Endometrial microvascular endothelial cells (primary cell): ENCODE results near the gene SEMA3C. TPM values are rescaled to one million over a fixed set of nuclear protein-coding genes. Genes with fewer than 3 reads are reported as not detected.

Experiments
- in situ Hi-C: cut with HindIII; loops from 2 replicates; pipeline ENCODE4 v1.10.0; 2017; ENCODE audit warnings: low sequenced_read_pairs, low pct_unique_long_range_greater_than_20kb; ENCODE audit errors: inconsistent ontology term
- total RNA-seq: library from RNA; depleted of rRNA; stranded (reverse); fragments of >200 nt; gene quantifications from one replicate; pipeline ENCODE4 v1.2.3, GENCODE V29; 2015; ENCODE audit errors: inconsistent ontology term

SEMA3C gene
- total RNA-seq, 1 donor from 2014 or later = 4.3 TPM

DNA sequence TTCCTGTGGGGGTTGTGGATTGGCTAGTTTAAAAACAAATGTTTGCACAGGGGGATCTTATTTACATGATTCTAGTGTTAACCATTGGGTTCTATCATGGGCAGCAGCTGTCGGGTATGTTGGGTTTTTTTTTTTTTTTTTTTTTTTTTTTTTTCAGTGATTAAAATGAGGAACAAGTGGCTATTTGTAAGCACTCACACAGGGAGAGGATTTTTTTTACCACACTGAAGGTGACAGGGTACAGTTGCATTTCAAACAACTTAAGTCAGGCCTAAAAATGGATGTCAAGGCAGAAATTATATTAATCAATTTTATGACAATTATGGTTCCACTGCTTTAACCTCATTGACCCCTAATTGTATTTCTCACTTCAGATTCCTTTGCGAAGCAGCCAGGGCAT lies 187.6 kb downstream of the SEMA3C start:
- in situ Hi-C loops = no loop called here

- in situ Hi-C loops = no loop called here
These were observed 189.1 kb downstream of the SEMA3C start for GRCh38 chr7:80729591-80730320.

DNA sequence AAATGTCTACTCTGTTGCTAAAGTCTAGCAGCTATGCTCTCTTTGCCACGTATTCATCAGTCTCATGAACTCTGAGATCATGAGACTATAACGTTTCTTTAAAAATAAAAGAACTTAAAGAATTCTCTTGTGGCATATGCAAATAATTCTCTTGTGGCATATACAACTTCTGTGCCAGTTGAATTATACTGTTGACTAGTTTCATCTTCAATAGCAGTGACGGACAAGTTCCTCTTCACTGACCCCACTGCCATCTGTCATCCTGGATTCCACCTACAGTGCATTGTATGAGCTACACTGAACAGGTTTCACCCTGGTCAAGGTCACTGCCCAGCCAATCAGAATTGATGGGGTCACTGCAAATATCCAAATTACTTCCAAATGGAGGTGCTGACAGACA lies 192.2 kb downstream of the SEMA3C start:
- in situ Hi-C loops = no loop called here

GRCh38 chr7:80725181-80725611 lies 193.7 kb downstream of the SEMA3C start:
- in situ Hi-C loops = no loop called here

GRCh38 chr7:80724249-80724871 lies 194.5 kb downstream of the SEMA3C start:
- in situ Hi-C loops = no loop called here

DNA sequence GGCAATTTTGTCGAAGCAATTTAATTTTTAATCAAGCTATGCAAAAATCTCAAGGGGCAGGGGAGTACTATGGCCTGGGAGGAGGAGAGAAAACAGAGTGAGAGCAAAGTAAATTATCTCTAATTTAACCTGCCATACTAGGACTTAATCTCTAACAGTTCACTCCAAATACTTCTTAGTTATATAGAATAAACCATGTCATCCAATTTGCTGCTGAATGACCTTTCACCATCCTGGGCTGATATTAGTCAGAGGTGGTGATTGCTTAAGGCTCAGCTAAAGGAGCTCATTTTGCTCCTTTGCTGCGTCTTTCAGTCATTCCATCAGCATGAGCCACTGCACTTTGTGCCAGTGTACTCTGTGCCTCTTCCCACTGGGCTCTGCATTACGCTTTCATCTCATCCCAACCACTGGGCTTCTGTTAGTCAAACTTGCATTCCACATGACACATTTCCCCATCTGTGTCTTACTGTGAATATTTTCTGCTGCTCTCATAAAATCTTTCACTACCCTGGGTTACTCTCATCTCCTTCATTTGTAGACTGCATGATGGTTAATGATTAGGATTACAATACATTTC lies 196.1 kb downstream of the SEMA3C start:
- in situ Hi-C loops = no loop called here

GRCh38 chr7:80721883-80722615 lies 196.8 kb downstream of the SEMA3C start:
- in situ Hi-C loops = no loop called here

GRCh38 chr7:80720146-80720545 lies 198.7 kb downstream of the SEMA3C start:
- in situ Hi-C loops = no loop called here

- in situ Hi-C loops = no loop called here
These were observed 199.6 kb downstream of the SEMA3C start for GRCh38 chr7:80719261-80719660.

- in situ Hi-C loops = no loop called here
These were observed 207.3 kb downstream of the SEMA3C start for GRCh38 chr7:80711531-80711930.

DNA sequence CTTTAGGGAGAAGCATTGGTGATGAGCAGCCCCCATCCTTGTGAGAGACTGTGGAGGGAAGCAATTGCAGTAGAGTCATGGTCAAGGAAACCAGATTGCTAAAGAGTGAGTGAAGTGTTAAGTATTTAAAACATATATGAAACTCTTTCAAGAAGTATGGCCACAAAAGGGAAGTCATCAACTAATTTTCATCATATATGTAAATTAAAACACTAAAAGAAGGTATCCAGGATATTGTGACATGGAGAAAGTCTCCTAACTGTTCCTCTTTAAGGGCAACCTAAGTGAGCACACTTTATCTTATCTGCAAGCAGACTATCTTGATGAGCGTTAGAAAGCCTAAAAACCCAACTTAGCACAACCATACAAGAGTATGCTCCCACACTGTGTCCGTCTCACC lies 210.7 kb downstream of the SEMA3C start:
- in situ Hi-C loops = no loop called here

DNA sequence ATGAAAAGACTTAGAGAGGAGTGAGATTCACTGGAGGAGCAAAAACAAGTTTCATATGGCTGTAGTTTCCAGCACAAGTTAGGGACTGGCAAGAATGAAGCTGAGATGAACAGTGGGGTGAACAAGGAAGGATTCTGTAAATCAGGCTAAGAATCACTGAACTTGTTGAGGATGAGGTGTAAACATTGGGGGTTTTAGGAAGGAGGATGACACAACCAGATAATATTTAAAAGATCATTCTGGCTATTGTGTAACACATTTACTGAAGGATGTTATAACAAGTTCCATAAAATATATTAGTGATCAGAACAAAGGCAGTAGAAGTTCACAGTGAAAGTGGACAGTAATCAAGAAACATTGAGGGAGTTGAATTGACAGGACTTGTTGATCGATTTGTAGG lies 211.5 kb downstream of the SEMA3C start:
- in situ Hi-C loops = no loop called here

GRCh38 chr7:80705130-80705781 lies 213.6 kb downstream of the SEMA3C start:
- in situ Hi-C loops = no loop called here

- in situ Hi-C loops = no loop called here
These were observed 215.6 kb downstream of the SEMA3C start for GRCh38 chr7:80703272-80703671.

- in situ Hi-C loops = no loop called here
These were observed 219.1 kb downstream of the SEMA3C start for GRCh38 chr7:80699721-80700256.

DNA sequence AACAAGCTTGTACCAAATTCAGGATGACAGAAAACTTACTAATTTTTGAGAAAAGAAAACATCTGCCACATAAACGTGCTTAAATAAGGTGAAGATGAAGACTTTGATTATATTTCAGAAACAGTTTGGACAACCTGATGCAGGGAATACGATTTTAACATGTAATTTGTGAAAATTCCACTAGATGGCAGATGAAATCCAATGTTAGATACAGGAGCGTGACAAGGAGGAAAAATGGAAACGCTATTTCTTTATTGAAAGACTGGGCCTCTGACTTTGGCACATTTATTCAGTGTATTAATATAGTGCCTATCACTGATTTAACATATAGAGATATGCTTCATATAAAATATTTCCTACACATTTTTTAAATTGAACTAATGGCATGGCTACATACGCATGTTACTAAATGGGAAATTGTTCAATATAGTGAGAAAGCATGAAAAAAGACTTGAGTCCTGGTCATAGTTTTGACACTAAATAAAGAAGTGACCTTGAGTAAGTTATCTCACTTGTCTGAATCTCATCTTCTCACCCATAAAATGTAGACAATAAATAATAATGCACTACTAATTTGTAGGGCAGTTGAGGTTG lies 219.7 kb downstream of the SEMA3C start:
- in situ Hi-C loops = no loop called here
